IPS-11a (cell line): ENCODE results near the gene PROSER2.

Source experiments
- H3K4me3 ChIP-seq: one replicate; pipeline ENCODE4 v1.5.1; 2013; ENCODE audit warnings: low read depth, low read length, control low read depth

The PROSER2 gene, protein sequence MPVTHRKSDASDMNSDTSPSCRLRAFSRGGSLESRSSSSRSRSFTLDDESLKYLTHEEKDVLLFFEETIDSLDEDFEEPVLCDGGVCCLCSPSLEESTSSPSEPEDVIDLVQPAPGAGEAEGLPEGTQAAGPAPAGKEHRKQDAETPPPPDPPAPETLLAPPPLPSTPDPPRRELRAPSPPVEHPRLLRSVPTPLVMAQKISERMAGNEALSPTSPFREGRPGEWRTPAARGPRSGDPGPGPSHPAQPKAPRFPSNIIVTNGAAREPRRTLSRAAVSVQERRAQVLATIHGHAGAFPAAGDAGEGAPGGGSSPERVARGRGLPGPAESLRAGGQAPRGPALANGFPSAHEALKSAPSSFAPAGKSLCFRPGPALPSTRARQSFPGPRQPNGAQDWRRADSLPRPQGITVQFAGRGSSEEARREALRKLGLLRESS

DNA sequence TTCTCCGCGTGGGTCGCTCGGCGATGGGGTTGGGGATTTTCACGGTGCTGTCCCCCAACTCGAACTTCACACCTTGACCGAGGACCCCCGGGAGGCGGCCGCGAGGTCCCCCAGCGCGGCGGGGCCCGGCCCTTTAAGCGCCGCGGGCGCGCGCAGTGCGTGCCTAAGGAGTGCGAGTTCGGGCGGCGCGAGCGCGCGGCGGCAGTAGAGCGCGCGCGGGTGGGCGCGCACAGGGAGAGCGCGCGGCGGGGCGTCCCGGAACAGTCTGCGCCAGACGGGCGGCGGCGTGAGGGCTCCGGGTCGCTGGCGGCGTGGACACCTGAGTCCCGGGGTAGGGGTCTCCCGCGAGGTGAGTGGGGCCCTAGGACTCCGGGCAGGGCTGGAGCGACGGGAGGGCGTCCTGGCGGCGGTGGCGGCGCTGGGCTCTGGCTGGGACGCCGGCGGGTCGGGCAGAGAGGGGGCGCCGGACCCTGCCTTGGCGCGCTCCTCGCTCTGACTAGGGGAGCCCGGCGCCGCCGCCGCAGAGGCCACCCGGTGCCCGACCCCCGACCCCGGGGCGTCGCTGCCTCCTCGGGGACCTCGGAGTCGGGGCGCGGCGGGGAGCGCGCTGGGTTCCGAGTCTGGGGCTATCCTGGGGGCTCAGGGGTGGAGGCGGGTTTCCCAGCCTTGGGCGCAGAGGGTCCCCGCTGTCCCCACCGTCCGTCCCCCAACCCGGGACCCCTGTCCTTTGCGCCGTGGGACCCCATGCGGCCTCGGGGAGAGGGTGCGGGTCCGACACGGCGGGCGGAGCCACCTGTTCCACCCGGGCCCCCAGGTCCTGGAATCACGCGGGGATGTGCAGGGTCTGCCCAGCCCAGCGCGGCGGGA is at the start of gene PROSER2:
PROSER2 (plus strand) TSS at position 235 of the 867 bp plus-strand sequence. CDS start 28,722 bp downstream, outside the sequence.
- peak within 1 kb of the TSS; percentile 55 for H3K4me3 ChIP-seq

- no peak overlapping the region for H3K4me3 ChIP-seq
These were observed 49.3 kb upstream of the PROSER2 start for GRCh38 chr10:11773761-11774441.

GRCh38 chr10:11775412-11775811 is 47.7 kb upstream of the PROSER2 start:
- H3K4me3 ChIP-seq = no peak overlapping the region

GRCh38 chr10:11776080-11776479 is 47.1 kb upstream of the PROSER2 start:
- no peak overlapping the region for H3K4me3 ChIP-seq

- H3K4me3 ChIP-seq = no peak overlapping the region
These were observed 42.0 kb upstream of the PROSER2 start for GRCh38 chr10:11781114-11781513.

- no peak overlapping the region for H3K4me3 ChIP-seq
These were observed 40.2 kb upstream of the PROSER2 start for GRCh38 chr10:11782793-11783557.

GRCh38 chr10:11783558-11783865 is 39.6 kb upstream of the PROSER2 start:
- H3K4me3 ChIP-seq = no peak overlapping the region

DNA sequence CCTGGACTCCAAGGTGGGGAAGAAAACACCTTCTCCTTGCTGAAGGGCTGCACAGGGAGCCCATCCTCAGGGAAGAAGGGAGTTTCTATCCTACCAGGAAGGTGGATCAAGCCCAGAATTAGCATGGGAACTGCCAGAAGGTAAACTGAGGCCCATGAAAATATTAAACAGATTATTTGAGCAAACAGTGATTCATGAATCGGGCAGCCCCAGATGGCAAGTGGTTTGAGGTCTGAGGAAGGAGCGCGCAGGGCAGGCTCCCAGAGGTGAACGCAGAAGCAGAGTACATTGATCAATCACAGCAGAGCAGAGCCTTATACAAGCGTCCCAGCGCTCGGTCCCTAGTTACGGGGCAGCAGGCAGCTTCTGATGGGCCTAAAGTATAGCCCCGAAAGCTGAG is 35.8 kb upstream of the PROSER2 start:
- no peak overlapping the region for H3K4me3 ChIP-seq

DNA sequence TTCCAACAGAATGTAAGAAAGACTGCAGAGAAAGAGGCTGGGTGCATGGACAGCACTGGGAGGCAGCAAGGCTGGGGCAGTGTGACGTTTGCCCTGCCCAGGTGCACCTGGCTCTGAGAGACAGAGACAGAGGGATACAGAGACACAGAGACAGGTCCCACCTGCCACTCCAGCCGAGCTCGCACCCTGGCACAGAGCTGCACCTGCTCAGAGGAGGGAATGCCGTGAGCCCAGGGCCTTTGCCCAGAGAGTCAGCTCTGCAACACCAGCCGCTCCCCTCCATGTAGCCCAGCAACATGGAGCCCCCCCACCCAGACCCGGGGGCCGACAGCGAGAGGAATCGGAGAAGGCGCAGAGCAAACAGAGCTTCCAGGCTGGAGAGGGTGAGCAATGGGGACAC is 35.3 kb upstream of the PROSER2 start:
- H3K4me3 ChIP-seq = no peak overlapping the region

DNA sequence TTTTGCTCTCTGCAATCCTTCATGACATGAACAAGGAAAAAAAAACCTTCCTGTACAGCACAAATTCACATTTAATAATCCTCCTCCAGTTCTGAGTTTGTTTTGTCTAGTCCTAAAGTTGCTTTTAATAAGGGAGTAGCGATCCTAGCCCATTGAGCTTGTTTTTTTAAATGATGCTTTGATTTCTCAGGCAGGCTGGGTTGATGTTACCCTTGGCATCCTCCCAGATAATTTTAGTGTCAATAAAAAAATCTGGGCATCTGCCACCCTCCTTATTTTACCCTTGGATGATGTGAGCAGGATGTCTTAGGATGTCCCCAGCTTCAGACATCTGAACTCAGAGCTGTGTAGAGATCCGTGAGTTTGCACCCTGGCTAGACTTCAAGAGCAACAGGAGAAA is 33.9 kb upstream of the PROSER2 start:
- H3K4me3 ChIP-seq = no peak overlapping the region

DNA sequence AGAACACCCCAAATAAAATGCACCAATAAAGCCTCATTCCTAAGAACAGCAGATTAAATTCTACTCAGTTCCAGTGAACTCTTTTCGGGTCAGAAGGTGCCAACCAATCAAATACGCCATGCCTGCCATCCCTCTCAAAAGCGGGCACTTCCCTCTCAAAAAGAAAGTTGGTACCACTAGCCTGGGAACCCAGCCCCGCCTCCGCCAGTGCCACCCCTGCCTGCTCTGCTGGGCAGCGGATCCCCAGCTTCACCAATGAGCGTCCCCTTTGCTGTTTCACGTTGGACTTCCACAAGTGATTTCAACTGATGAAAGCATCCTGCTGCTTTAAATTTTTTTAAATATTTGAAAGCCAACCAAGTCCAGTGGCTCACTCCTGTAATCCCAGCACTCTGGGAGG is 33.2 kb upstream of the PROSER2 start:
- no peak overlapping the region for H3K4me3 ChIP-seq

GRCh38 chr10:11793762-11794479 is 29.2 kb upstream of the PROSER2 start:
- no peak overlapping the region for H3K4me3 ChIP-seq

- H3K4me3 ChIP-seq = no peak overlapping the region
These were observed 28.6 kb upstream of the PROSER2 start for GRCh38 chr10:11794566-11794965.

DNA sequence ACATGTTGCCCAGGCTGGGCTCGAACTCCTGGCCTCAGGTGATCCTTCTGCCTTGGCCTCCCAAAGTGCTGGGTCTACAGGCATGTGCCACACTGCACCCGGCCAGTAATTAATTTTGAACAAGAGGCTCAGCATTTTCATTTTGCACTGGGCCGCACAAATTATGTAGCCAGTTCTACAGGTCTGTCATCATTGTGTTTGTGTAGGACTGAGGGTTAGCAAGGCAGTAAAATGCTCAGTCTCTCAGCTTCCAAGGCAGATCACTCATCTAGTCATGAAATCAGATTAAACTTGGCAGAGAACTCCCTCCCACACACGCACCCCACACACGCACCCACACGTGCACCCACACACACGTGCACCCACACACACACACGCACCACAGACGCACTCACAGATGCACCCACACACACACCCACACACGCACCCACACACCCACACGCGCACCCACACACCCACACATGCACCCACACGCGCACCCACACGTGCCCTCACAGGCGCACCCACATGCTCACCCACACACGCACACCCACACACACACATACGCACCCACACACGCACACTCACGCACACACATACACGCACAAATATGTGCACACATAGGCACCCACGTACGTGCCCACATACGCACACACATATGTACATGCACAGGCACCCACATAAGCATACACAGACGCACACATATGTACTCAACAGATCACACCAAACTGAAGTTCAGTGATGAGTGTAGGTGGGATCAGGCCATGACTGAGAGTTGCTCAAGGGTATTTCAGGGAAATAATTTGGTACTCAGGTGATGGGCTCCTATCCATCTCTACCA is 27.8 kb upstream of the PROSER2 start:
- H3K4me3 ChIP-seq = no peak overlapping the region

DNA sequence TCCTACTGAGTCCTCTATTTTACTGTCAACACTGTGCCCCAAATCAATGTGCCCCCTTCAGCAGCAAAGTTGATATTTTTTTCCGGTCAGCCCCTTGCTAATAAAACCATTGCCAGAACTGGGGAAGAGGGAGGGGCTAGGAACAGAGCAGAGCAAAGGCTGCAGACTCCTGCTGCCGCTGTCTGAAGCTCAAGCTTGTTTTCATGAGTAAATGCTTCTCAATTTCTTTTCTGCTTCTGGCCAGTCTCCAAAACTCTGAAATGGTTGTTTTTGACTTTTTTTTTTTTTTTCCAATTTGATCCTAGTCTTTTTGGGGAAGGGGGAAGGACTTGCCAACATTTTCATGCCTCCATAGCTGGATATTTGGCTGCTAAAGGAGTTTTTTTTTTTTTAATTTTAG is 26.7 kb upstream of the PROSER2 start:
- no peak overlapping the region for H3K4me3 ChIP-seq

DNA sequence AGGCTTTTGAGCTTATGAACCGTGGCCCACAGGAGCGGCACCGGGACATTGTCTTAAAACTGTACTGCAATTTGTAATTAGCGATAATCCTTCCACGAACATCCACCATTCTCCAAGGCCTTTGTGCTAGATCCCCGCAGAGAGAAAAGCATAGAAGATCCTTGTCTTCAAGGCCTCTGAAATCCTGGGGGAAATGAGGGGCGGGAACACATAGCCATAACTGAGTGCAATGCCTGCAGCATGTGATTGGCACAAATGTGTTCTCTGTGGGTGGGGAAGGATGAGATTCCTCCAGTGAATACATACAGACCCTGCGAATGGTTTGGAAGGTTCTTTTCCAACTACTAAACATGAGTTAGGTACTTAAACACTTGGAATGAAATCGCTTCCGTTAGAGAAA is 25.9 kb upstream of the PROSER2 start:
- H3K4me3 ChIP-seq = no peak overlapping the region

GRCh38 chr10:11797847-11798633 is 25.1 kb upstream of the PROSER2 start:
- H3K4me3 ChIP-seq = no peak overlapping the region
